ENCODE results near the gene CEACAM16. TPM values are rescaled to one million over a fixed set of nuclear protein-coding genes. Genes with fewer than 3 reads are reported as not detected.

CEACAM16 gene
- total RNA-seq, 1 donor from 2014 or later: not detected

- no peak overlapping the region for H3K4me3 ChIP-seq
- H3K4me1 ChIP-seq: peaks cover 64% of the 10 kb centered on the region
- peak overlapping the region; percentile 93 for H3K27ac ChIP-seq
- intact Hi-C loops (cut with DNase I): no loop called here
- no peaks in the 10 kb centered on the region for H3K27me3 ChIP-seq
- H3K36me3 ChIP-seq: no peaks in the 10 kb centered on the region
- DNase-seq (ENCODE audit: extremely low spot score in 2 of 2): no peak
- TF ChIP-seq POLR2AphosphoS5 (IDR thresholded peaks at IDR 0.05; ENCODE audit: insufficient read depth in 1 of 2, low read depth in 1 of 2) (no peak), CTCF (IDR thresholded peaks at IDR 0.05) (no peak), POLR2A (IDR thresholded peaks at IDR 0.05) (no peak)
- H3K9me3 ChIP-seq: no peaks in the 10 kb centered on the region
Observed at GRCh38 chr19:44742330-44743061, 43.5 kb downstream of the CEACAM16 start.

GRCh38 chr19:44744871-44745332, 46.0 kb downstream of the CEACAM16 start:
- intact Hi-C loops (cut with DNase I): no loop called here

GRCh38 chr19:44745341-44745831, 46.4 kb downstream of the CEACAM16 start:
- peak; percentile 68 to 70 for TF ChIP-seq POLR2AphosphoS5 (IDR thresholded peaks at IDR 0.05; ENCODE audit: insufficient read depth in 1 of 2, low read depth in 1 of 2)
- TF ChIP-seq CTCF (IDR thresholded peaks at IDR 0.05): no peak
- H3K4me1 ChIP-seq: peaks cover 78% of the 10 kb centered on the region
- DNase-seq (ENCODE audit: extremely low spot score in 2 of 2): no peak
- intact Hi-C loops (cut with DNase I): no loop called here
- no peaks in the 10 kb centered on the region for H3K36me3 ChIP-seq
- H3K27me3 ChIP-seq: no peaks in the 10 kb centered on the region
- H3K27ac ChIP-seq: peak overlapping the region; percentile 93
- no peak overlapping the region for H3K4me3 ChIP-seq
- no peaks in the 10 kb centered on the region for H3K9me3 ChIP-seq

More at GRCh38 chr19:44744871-44745332, 46.0 kb downstream of the CEACAM16 start:
- H3K36me3 ChIP-seq: no peaks in the 10 kb centered on the region
- no peaks in the 10 kb centered on the region for H3K27me3 ChIP-seq
- no peaks in the 10 kb centered on the region for H3K9me3 ChIP-seq
- H3K4me1 ChIP-seq: peaks cover 74% of the 10 kb centered on the region
- TF ChIP-seq POLR2AphosphoS5 (IDR thresholded peaks at IDR 0.05; ENCODE audit: insufficient read depth in 1 of 2, low read depth in 1 of 2) (no peak), POLR2A (IDR thresholded peaks at IDR 0.05) (no peak), CTCF (IDR thresholded peaks at IDR 0.05) (no peak)
- H3K27ac ChIP-seq: peak overlapping the region; percentile 93
- DNase-seq (ENCODE audit: extremely low spot score in 2 of 2): no peak
- H3K4me3 ChIP-seq: no peak overlapping the region

GRCh38 chr19:44745887-44746600, 47.1 kb downstream of the CEACAM16 start:
- H3K27ac ChIP-seq: peak overlapping the region; percentile 93
- H3K4me1 ChIP-seq: peaks cover 78% of the 10 kb centered on the region
- H3K9me3 ChIP-seq: no peaks in the 10 kb centered on the region
- no peak for DNase-seq (ENCODE audit: extremely low spot score in 2 of 2)
- H3K36me3 ChIP-seq: no peaks in the 10 kb centered on the region
- intact Hi-C loops (cut with DNase I): no loop called here
- no peak overlapping the region for H3K4me3 ChIP-seq
- no peaks in the 10 kb centered on the region for H3K27me3 ChIP-seq
- no peak for TF ChIP-seq POLR2A (IDR thresholded peaks at IDR 0.05)
- no peak for TF ChIP-seq CTCF (IDR thresholded peaks at IDR 0.05)
- TF ChIP-seq POLR2AphosphoS5 (IDR thresholded peaks at IDR 0.05; ENCODE audit: insufficient read depth in 1 of 2, low read depth in 1 of 2): no peak

All from vagina (tissue), 2 donors.